Measurements from ENCODE around the gene KRTAP9-8. TPM values are rescaled to one million over a fixed set of nuclear protein-coding genes. Genes with fewer than 3 reads are reported as not detected.
"Not testable (repeated sequence)": the region's sequence is repeated elsewhere in the genome, so short reads cannot be mapped to it uniquely, and the experiment has no call there.

The KRTAP9-8 gene
- total RNA-seq, 4 donors from 2014 or later, result not detected

- Histone ChIP-seq H3K9me3 (no peaks in the 10 kb centered on the region), H3K27me3 (no peaks in the 10 kb centered on the region), H3K4me3 (no peak overlapping the region), H3K27ac (no peak overlapping the region), H3K4me1 (no peaks in the 10 kb centered on the region), H3K36me3 (no peaks in the 10 kb centered on the region)
- no peak for TF ChIP-seq POLR2A (IDR thresholded peaks at IDR 0.05)
- no peak for TF ChIP-seq EP300 (IDR thresholded peaks at IDR 0.05)
- DNase-seq (ENCODE audit: low spot score in 2 of 2), result no peak
- WGBS, 2 donors, result 89% methylated on average over 3 of the region's 3 CpGs; no CpG with 5 or more reads in 1 of the 2 donors
Measured at GRCh38 chr17:41267711-41268110, 29.9 kb downstream of the KRTAP9-8 start.

GRCh38 chr17:41271323-41271722, 33.5 kb downstream of the KRTAP9-8 start:
- not testable (repeated sequence) for H3K36me3 ChIP-seq; H3K4me1 ChIP-seq; H3K9me3 ChIP-seq; DNase-seq (ENCODE audit: low spot score in 2 of 2); H3K27me3 ChIP-seq; H3K4me3 ChIP-seq; H3K27ac ChIP-seq
- no CpG with 5 or more reads among the region's 1 CpG for WGBS, 2 donors

GRCh38 chr17:41271858-41272257, 34.1 kb downstream of the KRTAP9-8 start:
- no peak for TF ChIP-seq POLR2A (IDR thresholded peaks at IDR 0.05)
- Histone ChIP-seq H3K36me3 (no peaks in the 10 kb centered on the region), H3K27ac (no peak overlapping the region), H3K9me3 (no peaks in the 10 kb centered on the region), H3K4me3 (no peak overlapping the region), H3K4me1 (no peaks in the 10 kb centered on the region), H3K27me3 (no peaks in the 10 kb centered on the region)
- WGBS, 2 donors, result 53% methylated on average over 1 of the region's 1 CpG; no CpG with 5 or more reads in 1 of the 2 donors
- no peak for DNase-seq (ENCODE audit: low spot score in 2 of 2)

- not testable (repeated sequence) for H3K4me1 ChIP-seq; H3K4me3 ChIP-seq; DNase-seq (ENCODE audit: low spot score in 2 of 2); H3K27me3 ChIP-seq; H3K27ac ChIP-seq; H3K9me3 ChIP-seq; H3K36me3 ChIP-seq
- WGBS, 2 donors, result 72 to 85% methylated on average over 3 of the region's 3 CpGs
Measured at GRCh38 chr17:41275648-41276190, 37.9 kb downstream of the KRTAP9-8 start, which contains the start of gene KRTAP9-7. Gene KRTAP9-7, plus strand, starts transcription at chr17:41275698. Its CDS starts 0 bp downstream, at chr17:41275698.

- 87 to 91% methylated on average over 3 of the region's 3 CpGs for WGBS, 2 donors
Measured at GRCh38 chr17:41278176-41278955, 40.6 kb downstream of the KRTAP9-8 start.

GRCh38 chr17:41284043-41284442, 46.2 kb downstream of the KRTAP9-8 start:
- Histone ChIP-seq H3K9me3 (no peaks in the 10 kb centered on the region), H3K4me3 (no peak overlapping the region), H3K27ac (no peak overlapping the region), H3K27me3 (no peaks in the 10 kb centered on the region), H3K4me1 (no peaks in the 10 kb centered on the region), H3K36me3 (no peaks in the 10 kb centered on the region)
- TF ChIP-seq CTCF (IDR thresholded peaks at IDR 0.05) (no peak), POLR2A (IDR thresholded peaks at IDR 0.05) (no peak), EP300 (IDR thresholded peaks at IDR 0.05) (no peak)
- DNase-seq (ENCODE audit: low spot score in 2 of 2), result no peak
- 37 to 43% methylated on average over 3 of the region's 3 CpGs for WGBS, 2 donors

More at GRCh38 chr17:41278176-41278955, 40.6 kb downstream of the KRTAP9-8 start:
- TF ChIP-seq EP300 (IDR thresholded peaks at IDR 0.05) (no peak), POLR2A (IDR thresholded peaks at IDR 0.05) (no peak), CTCF (IDR thresholded peaks at IDR 0.05) (no peak)
- Histone ChIP-seq H3K27me3 (no peaks in the 10 kb centered on the region), H3K36me3 (no peaks in the 10 kb centered on the region), H3K4me3 (no peak overlapping the region), H3K9me3 (no peaks in the 10 kb centered on the region), H3K4me1 (no peaks in the 10 kb centered on the region), H3K27ac (no peak overlapping the region)
- no peak for DNase-seq (ENCODE audit: low spot score in 2 of 2)

- H3K4me3 ChIP-seq, result no peak overlapping the region
- no peak overlapping the region for H3K27ac ChIP-seq
- no peaks in the 10 kb centered on the region for H3K27me3 ChIP-seq
- H3K4me1 ChIP-seq, result no peaks in the 10 kb centered on the region
- 39 to 44% methylated on average over 2 of the region's 2 CpGs for WGBS, 2 donors
- H3K36me3 ChIP-seq, result no peaks in the 10 kb centered on the region
- no peaks in the 10 kb centered on the region for H3K9me3 ChIP-seq
- DNase-seq (ENCODE audit: low spot score in 2 of 2), result no peak
- TF ChIP-seq CTCF (IDR thresholded peaks at IDR 0.05) (no peak), POLR2A (IDR thresholded peaks at IDR 0.05) (no peak), EP300 (IDR thresholded peaks at IDR 0.05) (no peak)
Measured at GRCh38 chr17:41284546-41284945, 46.7 kb downstream of the KRTAP9-8 start.

Measured in tibial nerve (tissue), 4 donors.